DOHH2 (cell line): ENCODE data around the gene SLC9A7.

Experiments
- CTCF ChIP-seq: fragments of 200-600 bp; sonication (generic); IDR thresholded peaks from one replicate; pipeline ENCODE4 v1.5.1; 2014; ENCODE audit warnings: antibody characterized with exemption, mild to moderate bottlenecking, low read depth, low read length; ENCODE audit not compliant: poor library complexity, severe bottlenecking
- EZH2phosphoT487 ChIP-seq: fragments of 200-600 bp; sonication (generic); IDR thresholded peaks from 2 replicates; pipeline ENCODE4 v1.6.1; 2017; ENCODE audit warnings: borderline replicate concordance, mild to moderate bottlenecking, antibody characterized with exemption, low read length, moderate library complexity, mixed read lengths

DNA sequence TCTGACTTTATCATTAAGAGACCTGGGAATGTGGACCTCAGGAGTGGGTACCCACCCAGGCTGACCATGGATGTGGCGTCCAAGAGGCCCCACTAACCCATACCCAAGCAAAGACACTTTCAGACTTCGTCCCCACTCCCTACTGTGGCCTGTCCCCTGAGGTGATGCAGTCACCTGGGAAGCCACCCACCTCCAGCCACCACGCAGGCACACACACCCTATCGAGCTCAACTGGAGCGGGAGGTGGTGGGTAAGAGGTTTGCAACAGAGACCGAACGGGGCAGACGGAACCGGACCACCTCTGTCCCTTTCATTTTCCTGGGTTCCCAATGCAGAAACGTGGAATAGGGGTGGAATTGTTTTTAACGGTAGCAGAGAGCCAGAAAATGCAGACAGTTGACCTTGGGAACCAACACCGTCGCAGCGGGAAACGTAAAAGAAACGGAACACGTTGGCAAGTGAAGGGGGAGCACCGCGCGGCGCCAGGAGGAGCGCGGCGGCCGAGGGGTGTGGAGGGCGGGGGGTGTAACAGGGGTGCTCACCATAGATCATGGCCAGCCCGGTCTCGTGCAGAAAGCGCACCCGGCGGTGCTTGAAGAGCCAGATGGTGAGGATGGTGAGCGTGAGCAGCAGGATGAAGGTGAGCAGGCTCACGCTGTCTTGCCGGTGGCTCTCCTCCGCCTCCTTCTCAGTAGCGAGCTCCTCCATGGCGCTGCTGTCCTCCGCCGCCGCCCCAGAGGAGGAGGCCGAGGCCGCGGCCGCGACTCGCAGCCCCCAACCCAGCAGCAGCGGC lies 559 bp downstream of the SLC9A7 start:
- TF ChIP-seq CTCF, result no peak
- no peak for TF ChIP-seq EZH2phosphoT487
